ENCODE measurements around the gene UNKL. TPM values are rescaled to one million over a fixed set of nuclear protein-coding genes. Genes with fewer than 3 reads are reported as not detected.
"Not testable (repeated sequence)": the region's sequence is repeated elsewhere in the genome, so short reads cannot be mapped to it uniquely, and the experiment has no call there.

The UNKL gene
- total and polyA plus RNA-seq, 2 donors = 10.5 to 21.9 TPM

GRCh38 chr16:1330931-1331711, 83.4 kb downstream of the UNKL start:
- H3K36me3 ChIP-seq (ENCODE audit: control insufficient read depth in 2 of 2, insufficient read depth in 2 of 2, low read length in 1 of 2) = peaks cover 0 to 6% of the 10 kb centered on the region in 2 donors
- H3K27ac ChIP-seq (ENCODE audit: low read depth in 1 of 2, low read length in 1 of 2) = no peak overlapping the region
- H3K4me1 ChIP-seq (ENCODE audit: control insufficient read depth in 2 of 2, insufficient read depth in 2 of 2, low read length in 2 of 2) = peaks cover 8 to 19% of the 10 kb centered on the region in 2 donors
- WGBS = 63% methylated on average over 22 of the region's 22 CpGs
- no peak overlapping the region for H3K4me3 ChIP-seq (ENCODE audit: low read length in 2 of 2)
- no peak for DNase-seq (ENCODE audit: low read depth in 6 of 9, low spot score in 9 of 9)
- H3K9me3 ChIP-seq (ENCODE audit: control insufficient read depth in 2 of 2, insufficient read depth in 1 of 2, low read length in 1 of 2) = peaks cover 6 to 34% of the 10 kb centered on the region in 2 donors
- peaks cover 54 to 63% of the 10 kb centered on the region in 2 donors for H3K27me3 ChIP-seq (ENCODE audit: control insufficient read depth in 2 of 2, insufficient read depth in 1 of 2, low read length in 1 of 2)

DNA sequence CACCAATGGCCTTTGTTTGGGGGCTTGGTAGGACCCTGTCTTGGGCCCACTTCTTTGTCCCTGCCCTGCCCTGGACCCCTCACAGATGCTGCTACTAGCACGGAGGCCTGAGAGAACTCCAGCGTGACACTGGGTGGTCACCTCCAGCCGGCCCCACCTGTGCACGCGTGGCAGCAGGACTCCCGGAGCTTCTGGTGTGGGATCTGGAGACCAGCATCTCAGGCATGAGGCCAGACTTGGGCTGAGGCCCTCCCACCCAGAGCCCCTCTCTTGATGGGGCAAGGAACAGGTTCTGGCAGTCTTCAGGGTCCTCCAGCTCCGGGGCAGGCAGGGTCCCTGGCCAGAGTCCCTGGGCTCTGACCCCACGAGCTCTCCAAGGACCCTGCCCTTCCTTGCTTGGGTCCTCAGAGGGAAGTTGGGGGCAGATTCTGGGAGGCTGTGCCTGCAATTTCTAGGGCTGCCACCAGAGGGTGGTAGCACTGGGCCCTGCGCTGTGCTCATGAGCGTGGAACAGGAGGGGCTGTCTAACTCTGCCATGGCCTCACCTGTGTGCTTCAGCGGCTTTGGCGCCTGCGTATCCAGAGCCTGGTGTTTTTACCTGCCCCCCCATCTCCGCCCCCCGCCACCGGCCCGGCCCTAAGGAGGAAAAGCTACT, 84.1 kb downstream of the UNKL start:
- H3K4me1 ChIP-seq (ENCODE audit: control insufficient read depth in 2 of 2, insufficient read depth in 2 of 2, low read length in 2 of 2) = peaks cover 8 to 19% of the 10 kb centered on the region in 2 donors
- H3K4me3 ChIP-seq (ENCODE audit: low read length in 2 of 2) = no peak overlapping the region
- H3K27ac ChIP-seq (ENCODE audit: low read depth in 1 of 2, low read length in 1 of 2) = no peak overlapping the region
- H3K9me3 ChIP-seq (ENCODE audit: control insufficient read depth in 2 of 2, insufficient read depth in 1 of 2, low read length in 1 of 2) = peaks cover 5 to 31% of the 10 kb centered on the region in 2 donors
- peaks cover 47 to 56% of the 10 kb centered on the region in 2 donors for H3K27me3 ChIP-seq (ENCODE audit: control insufficient read depth in 2 of 2, insufficient read depth in 1 of 2, low read length in 1 of 2)
- no peak for DNase-seq (ENCODE audit: low read depth in 6 of 9, low spot score in 9 of 9)
- peaks cover 7 to 13% of the 10 kb centered on the region in 2 donors for H3K36me3 ChIP-seq (ENCODE audit: control insufficient read depth in 2 of 2, insufficient read depth in 2 of 2, low read length in 1 of 2)
- 79% methylated on average over 17 of the region's 17 CpGs for WGBS

DNA sequence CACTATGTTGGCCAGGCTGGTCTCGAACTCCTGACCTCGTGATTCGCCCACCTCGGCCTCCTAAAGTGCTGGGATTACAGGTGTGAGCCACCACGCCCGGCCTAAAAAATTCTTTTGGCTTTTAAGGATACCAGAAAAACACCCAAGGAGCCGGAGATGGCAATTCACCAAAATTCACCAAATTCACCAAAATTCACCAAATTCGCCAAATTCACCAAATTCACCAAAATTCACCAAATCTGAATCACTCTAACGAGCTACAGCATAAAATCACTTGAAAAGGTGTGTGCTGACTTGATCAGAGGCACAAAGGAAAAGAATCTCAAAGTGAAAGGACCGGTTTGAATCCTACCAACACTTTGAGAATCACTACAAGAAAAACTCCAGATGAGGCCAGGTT, 85.5 kb downstream of the UNKL start:
- H3K4me1 ChIP-seq (ENCODE audit: control insufficient read depth in 2 of 2, insufficient read depth in 2 of 2, low read length in 2 of 2) = peaks cover 7 to 13% of the 10 kb centered on the region in 2 donors
- WGBS = 97% methylated on average over 10 of the region's 10 CpGs

DNA sequence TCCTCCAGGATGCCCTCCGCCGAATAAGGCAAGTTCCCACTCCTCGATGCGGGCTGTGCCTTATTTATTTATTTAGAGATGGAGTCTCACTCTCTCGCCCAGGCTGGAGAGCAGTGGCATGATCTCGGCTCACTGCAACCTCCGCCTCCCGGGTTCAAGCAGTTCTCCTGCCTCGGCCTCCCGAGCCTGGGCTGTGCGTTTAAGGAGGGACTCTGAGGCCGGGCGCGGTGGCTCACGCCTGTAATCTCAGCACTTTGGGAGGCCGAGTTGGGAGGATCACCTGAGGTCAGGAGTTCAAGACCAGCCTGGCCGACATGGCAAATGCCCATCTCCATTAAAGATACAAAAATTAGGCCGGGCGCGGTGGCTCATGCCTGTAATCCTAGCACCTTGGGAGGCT, 86.4 kb downstream of the UNKL start:
- H3K9me3 ChIP-seq (ENCODE audit: control insufficient read depth in 2 of 2, insufficient read depth in 1 of 2, low read length in 1 of 2) = peaks cover 4 to 30% of the 10 kb centered on the region in 2 donors
- WGBS = 95% methylated on average over 20 of the region's 20 CpGs
- not testable (repeated sequence) for H3K27ac ChIP-seq (ENCODE audit: low read depth in 1 of 2, low read length in 1 of 2); H3K4me3 ChIP-seq (ENCODE audit: low read length in 2 of 2); DNase-seq (ENCODE audit: low read depth in 6 of 9, low spot score in 9 of 9)
- H3K27me3 ChIP-seq (ENCODE audit: control insufficient read depth in 2 of 2, insufficient read depth in 1 of 2, low read length in 1 of 2) = peaks cover 25 to 34% of the 10 kb centered on the region in 2 donors
- peaks cover 3 to 12% of the 10 kb centered on the region in 2 donors for H3K4me1 ChIP-seq (ENCODE audit: control insufficient read depth in 2 of 2, insufficient read depth in 2 of 2, low read length in 2 of 2)
- peaks cover 30 to 35% of the 10 kb centered on the region in 2 donors for H3K36me3 ChIP-seq (ENCODE audit: control insufficient read depth in 2 of 2, insufficient read depth in 2 of 2, low read length in 1 of 2)

More for the DNA sequence above, 85.5 kb downstream of the UNKL start:
- peaks cover 22 to 27% of the 10 kb centered on the region in 2 donors for H3K36me3 ChIP-seq (ENCODE audit: control insufficient read depth in 2 of 2, insufficient read depth in 2 of 2, low read length in 1 of 2)
- H3K9me3 ChIP-seq (ENCODE audit: control insufficient read depth in 2 of 2, insufficient read depth in 1 of 2, low read length in 1 of 2) = peaks cover 4 to 31% of the 10 kb centered on the region in 2 donors
- H3K4me3 ChIP-seq (ENCODE audit: low read length in 2 of 2); DNase-seq (ENCODE audit: low read depth in 6 of 9, low spot score in 9 of 9); H3K27ac ChIP-seq (ENCODE audit: low read depth in 1 of 2, low read length in 1 of 2): not testable (repeated sequence)
- H3K27me3 ChIP-seq (ENCODE audit: control insufficient read depth in 2 of 2, insufficient read depth in 1 of 2, low read length in 1 of 2) = peaks cover 33 to 42% of the 10 kb centered on the region in 2 donors

- Histone ChIP-seq H3K9me3 (ENCODE audit: control insufficient read depth in 2 of 2, insufficient read depth in 1 of 2, low read length in 1 of 2) (peaks cover 4 to 24% of the 10 kb centered on the region in 2 donors), H3K27me3 (ENCODE audit: control insufficient read depth in 2 of 2, insufficient read depth in 1 of 2, low read length in 1 of 2) (peaks cover 20 to 29% of the 10 kb centered on the region in 2 donors), H3K4me3 (ENCODE audit: low read length in 2 of 2) (no peak overlapping the region), H3K4me1 (ENCODE audit: control insufficient read depth in 2 of 2, insufficient read depth in 2 of 2, low read length in 2 of 2) (peaks cover 3 to 12% of the 10 kb centered on the region in 2 donors), H3K36me3 (ENCODE audit: control insufficient read depth in 2 of 2, insufficient read depth in 2 of 2, low read length in 1 of 2) (peaks cover 31 to 36% of the 10 kb centered on the region in 2 donors), H3K27ac (ENCODE audit: low read depth in 1 of 2, low read length in 1 of 2) (no peak overlapping the region)
- no peak for DNase-seq (ENCODE audit: low read depth in 6 of 9, low spot score in 9 of 9)
- WGBS = 90% methylated on average over 5 of the region's 5 CpGs
Measured at GRCh38 chr16:1327619-1327947, 86.9 kb downstream of the UNKL start.

DNA sequence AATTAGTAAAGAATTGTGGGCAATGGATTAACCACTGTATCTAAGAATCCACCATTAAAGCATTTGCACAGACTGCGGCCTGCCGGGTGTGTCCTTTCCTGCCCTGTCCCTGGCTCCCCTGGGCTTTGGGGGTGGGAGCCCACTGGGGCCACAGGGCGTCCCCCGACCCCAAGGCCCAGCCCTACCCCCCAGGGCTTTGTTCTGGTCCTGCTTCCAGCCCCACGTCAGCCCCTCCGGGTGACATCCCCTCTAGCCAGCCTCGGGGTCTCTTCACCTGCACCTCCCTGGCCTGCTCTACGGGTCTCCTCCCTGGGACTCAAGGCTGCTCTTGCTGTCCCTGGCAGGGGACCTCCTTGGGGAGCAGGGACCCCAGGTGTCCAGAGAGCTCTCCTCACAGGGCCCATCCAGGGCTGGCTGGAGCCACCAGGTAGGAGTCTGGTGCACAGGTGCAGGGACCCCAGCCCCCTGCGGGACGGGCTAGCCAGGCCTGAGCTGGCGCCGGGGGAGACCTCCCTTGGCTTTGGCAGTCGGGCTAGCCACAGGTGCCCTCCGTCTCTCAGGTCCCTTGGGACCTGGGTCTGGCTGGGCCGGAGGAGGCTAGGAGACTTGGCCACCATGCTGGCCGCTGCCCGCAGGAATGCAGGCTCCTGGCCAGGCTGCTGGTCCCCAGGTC, 87.4 kb downstream of the UNKL start:
- peaks cover 34 to 37% of the 10 kb centered on the region in 2 donors for H3K36me3 ChIP-seq (ENCODE audit: control insufficient read depth in 2 of 2, insufficient read depth in 2 of 2, low read length in 1 of 2)
- DNase-seq (ENCODE audit: low read depth in 6 of 9, low spot score in 9 of 9) = no peak
- no peak overlapping the region for H3K27ac ChIP-seq (ENCODE audit: low read depth in 1 of 2, low read length in 1 of 2)

GRCh38 chr16:1326391-1326790, 88.1 kb downstream of the UNKL start:
- H3K27me3 ChIP-seq (ENCODE audit: control insufficient read depth in 2 of 2, insufficient read depth in 1 of 2, low read length in 1 of 2) = peaks cover 8 to 17% of the 10 kb centered on the region in 2 donors
- no peak overlapping the region for H3K27ac ChIP-seq (ENCODE audit: low read depth in 1 of 2, low read length in 1 of 2)

More for the DNA sequence above, 87.4 kb downstream of the UNKL start:
- Histone ChIP-seq H3K27me3 (ENCODE audit: control insufficient read depth in 2 of 2, insufficient read depth in 1 of 2, low read length in 1 of 2) (peaks cover 15 to 24% of the 10 kb centered on the region in 2 donors), H3K4me3 (ENCODE audit: low read length in 2 of 2) (no peak overlapping the region), H3K4me1 (ENCODE audit: control insufficient read depth in 2 of 2, insufficient read depth in 2 of 2, low read length in 2 of 2) (peaks cover 3 to 9% of the 10 kb centered on the region in 2 donors), H3K9me3 (ENCODE audit: control insufficient read depth in 2 of 2, insufficient read depth in 1 of 2, low read length in 1 of 2) (peaks cover 4 to 20% of the 10 kb centered on the region in 2 donors)
- WGBS = 91% methylated on average over 17 of the region's 17 CpGs

DNA sequence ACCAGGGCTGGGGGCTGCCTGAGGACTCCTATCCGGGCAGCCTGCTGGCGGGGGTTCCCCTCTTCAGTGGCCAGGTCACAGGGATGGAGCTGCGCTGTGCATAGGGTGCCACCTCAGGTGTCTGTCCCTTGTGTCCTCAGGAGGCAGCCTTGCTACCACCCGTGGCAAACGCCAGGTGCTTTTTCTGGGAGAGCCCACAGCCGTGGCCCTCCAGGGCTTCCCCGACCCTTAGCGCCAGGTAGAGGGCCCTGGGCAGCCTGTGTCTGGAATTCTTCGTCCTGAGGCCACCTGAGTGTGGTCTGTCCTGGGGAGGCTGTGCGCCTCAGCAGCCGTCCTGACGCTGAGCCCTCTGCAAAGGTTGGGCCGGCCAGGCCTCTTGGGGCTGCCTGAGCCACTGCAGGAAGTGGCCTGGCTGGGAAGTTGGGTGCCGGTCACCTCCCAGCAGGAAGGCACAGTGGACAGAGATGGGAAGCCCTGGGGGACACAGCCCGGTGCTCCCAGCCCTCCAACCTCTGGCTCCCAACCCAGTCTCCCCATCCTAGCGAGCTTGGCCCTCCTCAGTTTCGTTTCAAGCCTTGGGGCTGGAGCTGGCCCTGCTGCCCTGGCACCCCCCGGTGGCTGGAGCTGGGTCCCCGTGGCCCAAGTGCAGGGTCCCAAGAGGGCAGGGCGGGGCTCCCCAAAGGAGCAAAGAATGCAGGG, 88.7 kb downstream of the UNKL start:
- no peak overlapping the region for H3K4me3 ChIP-seq (ENCODE audit: low read length in 2 of 2)
- H3K9me3 ChIP-seq (ENCODE audit: control insufficient read depth in 2 of 2, insufficient read depth in 1 of 2, low read length in 1 of 2) = peaks cover 4 to 9% of the 10 kb centered on the region in 2 donors
- peaks cover 2 to 11% of the 10 kb centered on the region in 2 donors for H3K27me3 ChIP-seq (ENCODE audit: control insufficient read depth in 2 of 2, insufficient read depth in 1 of 2, low read length in 1 of 2)
- WGBS = 92% methylated on average over 20 of the region's 20 CpGs
- peaks cover 46 to 49% of the 10 kb centered on the region in 2 donors for H3K36me3 ChIP-seq (ENCODE audit: control insufficient read depth in 2 of 2, insufficient read depth in 2 of 2, low read length in 1 of 2)
- H3K27ac ChIP-seq (ENCODE audit: low read depth in 1 of 2, low read length in 1 of 2) = no peak overlapping the region
- DNase-seq (ENCODE audit: low read depth in 6 of 9, low spot score in 9 of 9) = no peak
- H3K4me1 ChIP-seq (ENCODE audit: control insufficient read depth in 2 of 2, insufficient read depth in 2 of 2, low read length in 2 of 2) = no peaks in the 10 kb centered on the region

More at GRCh38 chr16:1326391-1326790, 88.1 kb downstream of the UNKL start:
- peaks cover 0 to 2% of the 10 kb centered on the region in 2 donors for H3K4me1 ChIP-seq (ENCODE audit: control insufficient read depth in 2 of 2, insufficient read depth in 2 of 2, low read length in 2 of 2)
- no peak for DNase-seq (ENCODE audit: low read depth in 6 of 9, low spot score in 9 of 9)
- WGBS = 91% methylated on average over 17 of the region's 17 CpGs
- peaks cover 4 to 14% of the 10 kb centered on the region in 2 donors for H3K9me3 ChIP-seq (ENCODE audit: control insufficient read depth in 2 of 2, insufficient read depth in 1 of 2, low read length in 1 of 2)
- H3K36me3 ChIP-seq (ENCODE audit: control insufficient read depth in 2 of 2, insufficient read depth in 2 of 2, low read length in 1 of 2) = peaks cover 41 to 44% of the 10 kb centered on the region in 2 donors
- no peak overlapping the region for H3K4me3 ChIP-seq (ENCODE audit: low read length in 2 of 2)

All from thymus (tissue), 11 donors.